ENCODE results near the gene ANKRD29. TPM values are rescaled to one million over a fixed set of nuclear protein-coding genes. Genes with fewer than 3 reads are reported as not detected.

ANKRD29 gene
- total RNA-seq, 2 experiments from 2014 or later = not detected

GRCh38 chr18:23595591-23595990 lies 67.1 kb downstream of the ANKRD29 start:
- no peaks in the 10 kb centered on the region for H3K9me3 ChIP-seq (ENCODE audit: low read length)
- CTCF ChIA-PET (ENCODE audit: unreplicated experiment) = no interaction called here
- H3K79me2 ChIP-seq (ENCODE audit: insufficient read depth, low read depth, low read length) = no peaks in the 10 kb centered on the region
- DNase-seq (ENCODE audit: low spot score) = no peak
- H3K27ac ChIP-seq (ENCODE audit: low read depth, low read length, poor library complexity, severe bottlenecking) = no peak overlapping the region
- H3K4me2 ChIP-seq (ENCODE audit: low read length) = no peak overlapping the region
- POLR2A ChIA-PET = no interaction called here
- no peak for TF ChIP-seq CTCF (conservative IDR thresholded peaks at IDR 0.05; ENCODE audit: low read length)
- intact Hi-C loops (cut with micrococcal nuclease; ENCODE audit: unreplicated experiment) = no loop called here
- H3K4me3 ChIP-seq (ENCODE audit: low read depth, low read length, poor library complexity, severe bottlenecking) = no peak overlapping the region
- H4K20me1 ChIP-seq (ENCODE audit: insufficient read depth, low read length) = no peaks in the 10 kb centered on the region
- H3K9me2 ChIP-seq (ENCODE audit: insufficient read depth, low read length) = no peaks in the 10 kb centered on the region
- BruUV-seq (replicated peaks) = no TSS peak
- H3K4me1 ChIP-seq (ENCODE audit: insufficient read depth, low read length, poor library complexity, severe bottlenecking) = peaks cover 6% of the 10 kb centered on the region
- H2AFZ ChIP-seq (ENCODE audit: low read length) = no peak overlapping the region
- no peaks in the 10 kb centered on the region for H3K36me3 ChIP-seq (ENCODE audit: insufficient read depth, low read length)

- Histone ChIP-seq H3K79me2 (ENCODE audit: insufficient read depth, low read depth, low read length) (no peaks in the 10 kb centered on the region), H3K27ac (ENCODE audit: low read depth, low read length, poor library complexity, severe bottlenecking) (no peak overlapping the region), H2AFZ (ENCODE audit: low read length) (no peak overlapping the region), H3K9me3 (ENCODE audit: low read length) (no peaks in the 10 kb centered on the region), H3K4me1 (ENCODE audit: insufficient read depth, low read length, poor library complexity, severe bottlenecking) (peaks cover 6% of the 10 kb centered on the region), H3K9me2 (ENCODE audit: insufficient read depth, low read length) (no peaks in the 10 kb centered on the region), H3K36me3 (ENCODE audit: insufficient read depth, low read length) (no peaks in the 10 kb centered on the region), H4K20me1 (ENCODE audit: insufficient read depth, low read length) (no peaks in the 10 kb centered on the region), H3K4me2 (ENCODE audit: low read length) (no peak overlapping the region), H3K4me3 (ENCODE audit: low read depth, low read length, poor library complexity, severe bottlenecking) (no peak overlapping the region)
- intact Hi-C loops (cut with micrococcal nuclease; ENCODE audit: unreplicated experiment) = no loop called here
- no peak for DNase-seq (ENCODE audit: low spot score)
- ChIA-PET CTCF (ENCODE audit: unreplicated experiment) (no interaction called here), POLR2A (no interaction called here)
- TF ChIP-seq CTCF (conservative IDR thresholded peaks at IDR 0.05; ENCODE audit: low read length) (no peak), EZH2phosphoT487 (IDR thresholded peaks at IDR 0.05; ENCODE audit: borderline replicate concordance, low read depth, low read length) (no peak)
- BruUV-seq (replicated peaks) = no TSS peak
Observed at GRCh38 chr18:23593720-23594119, 69.0 kb downstream of the ANKRD29 start.

- H3K9me3 ChIP-seq (ENCODE audit: low read length) = no peaks in the 10 kb centered on the region
- no peak for TF ChIP-seq CTCF (conservative IDR thresholded peaks at IDR 0.05; ENCODE audit: low read length)
- TF ChIP-seq EZH2phosphoT487 (IDR thresholded peaks at IDR 0.05; ENCODE audit: borderline replicate concordance, low read depth, low read length) = no peak
- no peak overlapping the region for H2AFZ ChIP-seq (ENCODE audit: low read length)
- no peaks in the 10 kb centered on the region for H3K79me2 ChIP-seq (ENCODE audit: insufficient read depth, low read depth, low read length)
- no peak overlapping the region for H3K4me2 ChIP-seq (ENCODE audit: low read length)
- H3K27ac ChIP-seq (ENCODE audit: low read depth, low read length, poor library complexity, severe bottlenecking) = no peak overlapping the region
- DNase-seq (ENCODE audit: low spot score) = no peak
- H3K36me3 ChIP-seq (ENCODE audit: insufficient read depth, low read length) = no peaks in the 10 kb centered on the region
- no TSS peak for BruUV-seq (replicated peaks)
- H3K9me2 ChIP-seq (ENCODE audit: insufficient read depth, low read length) = no peaks in the 10 kb centered on the region
- POLR2A ChIA-PET = no interaction called here
- peaks cover 6% of the 10 kb centered on the region for H3K4me1 ChIP-seq (ENCODE audit: insufficient read depth, low read length, poor library complexity, severe bottlenecking)
- no peaks in the 10 kb centered on the region for H4K20me1 ChIP-seq (ENCODE audit: insufficient read depth, low read length)
- H3K4me3 ChIP-seq (ENCODE audit: low read depth, low read length, poor library complexity, severe bottlenecking) = no peak overlapping the region
- CTCF ChIA-PET (ENCODE audit: unreplicated experiment) = no interaction called here
- intact Hi-C loops (cut with micrococcal nuclease; ENCODE audit: unreplicated experiment) = no loop called here
Observed at GRCh38 chr18:23592911-23593310, 69.8 kb downstream of the ANKRD29 start.

Data from OCI-LY7 (cell line).